H1 (cell line): ENCODE results near the gene PRKCH. TPM values are rescaled to one million over a fixed set of nuclear protein-coding genes. Genes with fewer than 3 reads are reported as not detected.

Experiments
- CTCF ChIA-PET: fragments of 300-600 bp; sonication (Branson Sonifier 250); formaldehyde crosslinking; loops from one replicate; lab custom pipeline; 2021; ENCODE audit not compliant: partially characterized antibody; lab: Charles Lee
- POLR2A ChIA-PET: fragments of 300-600 bp; sonication (Branson Sonifier 250); formaldehyde crosslinking; loops from one replicate; lab custom pipeline; 2021; ENCODE audit warnings: inconsistent platforms; ENCODE audit not compliant: partially characterized antibody; lab: Charles Lee
- DNase-seq, 2 experiments: peaks; one replicate each; pipeline versions ENCODE4 v3.0.0 to v3.0.0-alpha.2; 2010 to 2022; ENCODE audit warnings: low spot score in 2 of 2, low read depth in 1 of 2, mixed read lengths in 1 of 2
- FAIRE-seq: peaks from 2 replicates; lab custom pipeline; 2011; peaks lifted over from hg19 to GRCh38; lab: Jason Lieb, UNC
- H2AFZ ChIP-seq: 2 replicates; pipeline ENCODE4 v1.8.1; 2012; ENCODE audit warnings: low read length, inconsistent platforms
- H2AK5ac ChIP-seq: 2 replicates; pipeline ENCODE4 v1.6.1; 2013; ENCODE audit warnings: low read depth, low read length
- H2BK120ac ChIP-seq: replicated peaks from 2 replicates; pipeline ENCODE3; 2013; ENCODE audit warnings: low read depth, low read length, inconsistent platforms
- H2BK12ac ChIP-seq: 2 replicates; pipeline ENCODE4 v1.6.1; 2013; ENCODE audit warnings: low read depth, low read length
- H2BK15ac ChIP-seq: 2 replicates; pipeline ENCODE4 v1.6.1; 2013; ENCODE audit warnings: low read length
- H2BK20ac ChIP-seq: 2 replicates; pipeline ENCODE4 v1.6.1; 2013; ENCODE audit warnings: low read length
- H2BK5ac ChIP-seq: 2 replicates; pipeline ENCODE4 v1.6.1; 2013; ENCODE audit warnings: low read depth, low read length
- H3K14ac ChIP-seq: 2 replicates; pipeline ENCODE4 v1.6.1; 2013; ENCODE audit warnings: inconsistent platforms; ENCODE audit not compliant: insufficient read length
- H3K18ac ChIP-seq: 2 replicates; pipeline ENCODE4 v1.6.1; 2013; ENCODE audit warnings: low read length; ENCODE audit errors: extremely low read depth
- H3K23ac ChIP-seq: 2 replicates; pipeline ENCODE4 v1.6.1; 2013; ENCODE audit warnings: inconsistent platforms; ENCODE audit not compliant: insufficient read length
- H3K23me2 ChIP-seq: 2 replicates; pipeline ENCODE4 v1.6.1; 2013; ENCODE audit warnings: low read depth, low read length
- H3K27ac ChIP-seq: 2 replicates; pipeline ENCODE4 v1.6.1; 2011; ENCODE audit warnings: low read depth, low read length, inconsistent platforms
- H3K27me3 ChIP-seq, 4 experiments: replicated peaks in 1 of 4; 1 replicate in 1 of 4; 2 replicates in 3 of 4; pipeline versions ENCODE4 v1.6.1 to v1.8.1; 2011 to 2013; ENCODE audit warnings: low read length in 3 of 4, mild to moderate bottlenecking in 3 of 4, inconsistent platforms in 2 of 4, mixed read lengths in 2 of 4, moderate library complexity in 1 of 4; ENCODE audit not compliant: control insufficient read depth in 3 of 4, insufficient read depth in 3 of 4; ENCODE audit errors: extremely low read depth in 1 of 4
- H3K36me3 ChIP-seq, 4 experiments: 2 replicates each; pipeline versions ENCODE4 v1.6.1 to v1.8.1; 2011 to 2013; ENCODE audit warnings: mild to moderate bottlenecking in 4 of 4, low read length in 3 of 4, moderate library complexity in 2 of 4, control low read depth in 1 of 4, inconsistent platforms in 1 of 4; ENCODE audit not compliant: insufficient read depth in 4 of 4, control insufficient read depth in 2 of 4
- H3K4ac ChIP-seq: replicated peaks from 2 replicates; pipeline ENCODE3; 2013; ENCODE audit warnings: low read length, low read depth, mixed read lengths, inconsistent platforms; ENCODE audit not compliant: insufficient read length
- H3K4me1 ChIP-seq, 4 experiments: replicated peaks in 1 of 4; 1 replicate in 1 of 4; 2 replicates in 3 of 4; pipeline versions ENCODE4 v1.6.1 to v1.8.1; 2011 to 2013; ENCODE audit warnings: low read length in 3 of 4, inconsistent platforms in 2 of 4, mixed read lengths in 1 of 4; ENCODE audit not compliant: insufficient read depth in 4 of 4, control insufficient read depth in 3 of 4
- H3K4me2 ChIP-seq, 2 experiments: 2 replicates each; pipeline versions ENCODE4 v1.6.1 to v1.8.1; 2011 to 2013; ENCODE audit warnings: low read depth in 2 of 2, low read length in 2 of 2, control low read depth in 1 of 2, inconsistent platforms in 1 of 2, mild to moderate bottlenecking in 1 of 2; ENCODE audit not compliant: insufficient read depth in 1 of 2
- H3K4me3 ChIP-seq, 4 experiments: fragments of 200-600, 300-600 bp in 1 of 4; sonication (generic), shearing (Covaris generic), sonication (Bioruptor Twin) in 1 of 4; 2 replicates each; pipeline versions ENCODE4 v1.5.1 to v1.8.1; 2011 to 2016; ENCODE audit warnings: low read length in 4 of 4, low read depth in 3 of 4, control low read depth in 2 of 4, inconsistent platforms in 2 of 4, mild to moderate bottlenecking in 2 of 4, mixed read lengths in 1 of 4, moderate library complexity in 1 of 4; ENCODE audit not compliant: insufficient read depth in 2 of 4; ENCODE audit errors: extremely low read depth in 1 of 4
- H3K56ac ChIP-seq: replicated peaks from 2 replicates; pipeline ENCODE3; 2013; ENCODE audit warnings: low read depth, mild to moderate bottlenecking, mixed read lengths, low read length, inconsistent platforms; ENCODE audit not compliant: insufficient read length
- H3K79me1 ChIP-seq: 2 replicates; pipeline ENCODE4 v1.6.1; 2013; ENCODE audit warnings: low read depth, low read length, control low read depth
- H3K79me2 ChIP-seq, 2 experiments: 2 replicates each; pipeline versions ENCODE4 v1.6.1 to v1.8.1; 2012 to 2013; ENCODE audit warnings: low read length in 2 of 2, mild to moderate bottlenecking in 2 of 2, inconsistent platforms in 1 of 2; ENCODE audit not compliant: insufficient read depth in 2 of 2, control insufficient read depth in 1 of 2
- H3K9ac ChIP-seq, 4 experiments: replicated peaks in 1 of 4; 1 replicate in 1 of 4; 2 replicates in 3 of 4; pipeline versions ENCODE4 v1.6.1 to v1.8.1; 2011 to 2013; ENCODE audit warnings: low read depth in 3 of 4, low read length in 3 of 4, control low read depth in 2 of 4, mild to moderate bottlenecking in 2 of 4, moderate library complexity in 2 of 4, inconsistent platforms in 1 of 4; ENCODE audit errors: extremely low read depth in 1 of 4
- H3K9me3 ChIP-seq, 2 experiments: 2 replicates each; pipeline versions ENCODE4 v1.6.1 to v1.8.1; 2012 to 2013; ENCODE audit warnings: mild to moderate bottlenecking in 2 of 2, moderate library complexity in 2 of 2, control low read depth in 1 of 2, inconsistent platforms in 1 of 2, low read depth in 1 of 2, low read length in 1 of 2, mixed read lengths in 1 of 2; ENCODE audit not compliant: insufficient read depth in 2 of 2
- H4K20me1 ChIP-seq, 2 experiments: replicated peaks in 1 of 2; 2 replicates each; pipeline versions ENCODE3 to v1.8.1; 2011 to 2013; ENCODE audit warnings: inconsistent platforms in 2 of 2, low read length in 2 of 2, mild to moderate bottlenecking in 1 of 2; ENCODE audit not compliant: insufficient read depth in 2 of 2, control insufficient read depth in 1 of 2
- H4K5ac ChIP-seq: 2 replicates; pipeline ENCODE4 v1.6.1; 2013; ENCODE audit warnings: low read length, low read depth, mixed read lengths, inconsistent platforms; ENCODE audit not compliant: insufficient read length
- H4K8ac ChIP-seq: 2 replicates; pipeline ENCODE4 v1.8.0; 2013; ENCODE audit warnings: mild to moderate bottlenecking, moderate library complexity, low read length, inconsistent platforms; ENCODE audit not compliant: insufficient read depth; ENCODE audit errors: extremely low read depth
- H4K91ac ChIP-seq: replicated peaks from 2 replicates; pipeline ENCODE3; 2013; ENCODE audit warnings: low read length, mixed read lengths, inconsistent platforms; ENCODE audit not compliant: insufficient read length
- BRCA1 ChIP-seq: IDR thresholded peaks from 2 replicates; pipeline ENCODE4 v1.6.1; 2012; ENCODE audit warnings: low read depth, low read length, improper control_type of control experiment
- EGR1 ChIP-seq: IDR thresholded peaks from 2 replicates; pipeline ENCODE4 v1.6.1; 2011; ENCODE audit warnings: low read depth, low read length, borderline replicate concordance
- RAD21 ChIP-seq, 2 experiments: IDR thresholded peaks in 1 of 2; conservative IDR thresholded peaks in 1 of 2; 2 replicates each; pipeline ENCODE4 v1.6.1; 2011; ENCODE audit warnings: low read depth in 2 of 2, low read length in 2 of 2, improper control_type of control experiment in 1 of 2, inconsistent platforms in 1 of 2, mild to moderate bottlenecking in 1 of 2, moderate library complexity in 1 of 2
- SP2 ChIP-seq: IDR thresholded peaks from 2 replicates; pipeline ENCODE4 v1.6.1; 2012; ENCODE audit warnings: mild to moderate bottlenecking, low read length, inconsistent platforms
- TAF1 ChIP-seq: IDR thresholded peaks from 2 replicates; pipeline ENCODE4 v1.6.1; 2011; ENCODE audit warnings: mild to moderate bottlenecking, low read depth, low read length
- WGBS, 2 experiments: shearing (Covaris generic) in 1 of 2; methylation state at CpG; one replicate each; pipeline versions ENCODE4 v1.1.6 to v1.1.7; 2013 to 2015; ENCODE audit warnings: low lambda C conversion rate in 2 of 2, mixed read lengths in 2 of 2, inconsistent platforms in 1 of 2, low coverage in 1 of 2, missing lambda C conversion rate in 1 of 2; ENCODE audit not compliant: insufficient replicate concordance in 2 of 2, insufficient coverage in 1 of 2, insufficient read length in 1 of 2; ENCODE audit errors: extremely low coverage in 1 of 2, missing lambda C conversion rate in 1 of 2; 5-methylcytosine and 5-hydroxymethylcytosine counted together
- polyA plus RNA-seq, 7 experiments: library from polyadenylated mRNA; depleted of rRNA in 3 of 7; stranded (reverse) in 5 of 7; unstranded in 2 of 7; fragments of >200 nt in 5 of 7; fragments of 200-250 nt in 2 of 7; gene quantifications; 1 replicate in 5 of 7; 2 replicates in 1 of 7; 4 replicates in 1 of 7; pipeline versions ENCODE4 v1.2.1 to v1.2.3, GENCODE V29; 2011 to 2013; ENCODE audit warnings: missing spikeins in 2 of 7, mixed read lengths in 2 of 7
- total RNA-seq: library from RNA; stranded (reverse); fragmentation: NEBNext Ultra II Directional; extraction: Animal tissue kit (Norgen Biotek cat#: 25700); gene quantifications from 2 replicates; pipeline ENCODE4 v1.2.1, GENCODE V29; 2021

Gene PRKCH
- total and polyA plus RNA-seq, 2 of the 8 experiments (the other 6 are each of a cell fraction or from before 2014, with no cell fraction given), result 6.4 to 7.0 TPM

GRCh38 chr14:61319706-61320105 is 1.7 kb upstream of the PRKCH start:
- 80% methylated on average over 6 of the region's 6 CpGs; no CpG with 5 or more reads in 1 of the 2 experiments for WGBS, 2 experiments
- H4K91ac ChIP-seq, result no peak overlapping the region
- H2BK20ac ChIP-seq, result no peak overlapping the region
- H3K56ac ChIP-seq, result no peak overlapping the region
- POLR2A ChIA-PET, result no interaction called here
- H3K4me2 ChIP-seq, result no peak overlapping the region
- no peak overlapping the region for H2AFZ ChIP-seq
- H4K5ac ChIP-seq, result no peak overlapping the region
- no peak overlapping the region; the same call in 1 of the 2 replicates for H2BK12ac ChIP-seq
- peaks cover 15% of the 10 kb centered on the region; the same call in 1 of the 2 replicates for H3K23me2 ChIP-seq
- H3K36me3 ChIP-seq, result no peaks in the 10 kb centered on the region
- H3K79me2 ChIP-seq, result no peaks in the 10 kb centered on the region
- no peak overlapping the region for H2AK5ac ChIP-seq
- no peak overlapping the region for H2BK120ac ChIP-seq
- H4K8ac ChIP-seq, result no peak overlapping the region
- no peak overlapping the region for H3K14ac ChIP-seq
- H3K27ac ChIP-seq, result no peak overlapping the region
- H2BK15ac ChIP-seq, result no peak overlapping the region
- H2BK5ac ChIP-seq, result no peak overlapping the region
- no peaks in the 10 kb centered on the region for H3K9me3 ChIP-seq
- peaks cover 0 to 12% (median 8%) of the 10 kb centered on the region in 4 experiments; a peak in 6 of 7 replicates for H3K4me1 ChIP-seq
- no peaks in the 10 kb centered on the region for H4K20me1 ChIP-seq
- FAIRE-seq (no peak), DNase-seq (no peak)
- H3K18ac ChIP-seq, result no peak overlapping the region
- H3K79me1 ChIP-seq, result no peaks in the 10 kb centered on the region
- H3K9ac ChIP-seq, result no peak overlapping the region
- H3K27me3 ChIP-seq, result peaks cover 9 to 29% (median 23%) of the 10 kb centered on the region in 4 experiments
- no peak overlapping the region for H3K4ac ChIP-seq
- H3K4me3 ChIP-seq, result no peak overlapping the region
- CTCF ChIA-PET, result interaction anchor here (1.0 to 1.3 kb wide), 3 partner anchors 11 to 50 kb away, joined by 3 read pairs; no protein-coding TSS in a partner anchor
- H3K23ac ChIP-seq, result no peak overlapping the region
- no peak for TF ChIP-seq TAF1
- no peak for TF ChIP-seq BRCA1
- TF ChIP-seq EGR1, result no peak
- no peak for TF ChIP-seq SP2
- TF ChIP-seq RAD21 (IDR thresholded peaks at IDR 0.05 in 1 of 2, conservative IDR thresholded peaks at IDR 0.05 in 1 of 2; ENCODE audit: low read depth in 2 of 2, low read length in 2 of 2), result no peak
